PC-9 (cell line): ENCODE data around the gene SLC28A1.

Source experiments
- CTCF ChIP-seq: fragments of 200-600 bp; sonication (generic); conservative IDR thresholded peaks from 2 replicates; pipeline ENCODE4 v1.6.1; 2017; ENCODE audit warnings: mixed run types, antibody characterized with exemption, mild to moderate bottlenecking, moderate library complexity
- EZH2 ChIP-seq: fragments of 200-600 bp; sonication (generic); IDR thresholded peaks from 2 replicates; pipeline ENCODE4 v1.8.0; 2017; ENCODE audit warnings: antibody characterized with exemption, low read depth

GRCh38 chr15:84886984-84887299 is 2.5 kb downstream of the SLC28A1 start:
- TF ChIP-seq CTCF = no peak
- TF ChIP-seq EZH2 = no peak
